HCT116 (cell line): Measurements from ENCODE around the gene MAML3. TPM values are rescaled to one million over a fixed set of nuclear protein-coding genes. Genes with fewer than 3 reads are reported as not detected.

ENCODE experiments used
- ATAC-seq: fragments of 200-7000 bp; cut with Tn5 transposase; 2 replicates; pipeline ENCODE4 v1.9.1; 2020; ENCODE audit warnings: mild to moderate bottlenecking, moderate library complexity
- BruUV-seq: library from RNA; stranded (reverse); fragments of 400-500 nt; replicated peaks from 2 replicates; lab custom pipeline; 2021; lab: Mats Ljungman, UMichigan
- CTCF ChIA-PET: fragments of 300-600 bp; sonication (Branson Sonifier 250); formaldehyde crosslinking; loops from one replicate; lab custom pipeline; 2021; ENCODE audit warnings: antibody characterized with exemption; lab: Charles Lee
- POLR2A ChIA-PET: fragments of 300-600, 350-600 bp; sonication (Branson Sonifier 250); formaldehyde crosslinking; loops from one replicate; lab custom pipeline; 2021; ENCODE audit warnings: antibody characterized with exemption; lab: Charles Lee
- RAD21 ChIA-PET, 2 experiments: fragments of 300-600 bp; sonication (Branson Sonifier 250); formaldehyde crosslinking; loops; one replicate each; lab custom pipeline; 2023; ENCODE audit warnings: low total read pairs in 2 of 2; ENCODE audit not compliant: uncharacterized antibody in 2 of 2, unreplicated experiment in 2 of 2, low non-redundant PET in 1 of 2; lab: Charles Lee
- DNase-seq: peaks from one replicate; pipeline ENCODE4 v3.0.0-alpha.2; 2010; ENCODE audit warnings: low read depth, low spot score
- H2AFZ ChIP-seq: fragments of 200-600 bp; shearing (Covaris generic), sonication (generic); 2 replicates; pipeline ENCODE4 v1.6.1; 2017; ENCODE audit warnings: low read depth, mixed run types, mixed read lengths, antibody characterized with exemption, low read length; ENCODE audit not compliant: poor library complexity, severe bottlenecking
- H3K27ac ChIP-seq: 2 replicates; pipeline ENCODE4 v1.5.1; 2012; ENCODE audit warnings: low read depth, low read length
- H3K27me3 ChIP-seq: fragments of 200-600 bp; sonication (generic); 2 replicates; pipeline ENCODE4 v1.6.1; 2016; ENCODE audit warnings: mixed run types, low read length, mixed read lengths; ENCODE audit not compliant: insufficient read depth
- H3K36me3 ChIP-seq, 2 experiments: fragments of 200-500 bp in 1 of 2; fragments of 200-600 bp in 1 of 2; sonication (Bioruptor generic) in 1 of 2; sonication (generic) in 1 of 2; 2 replicates each; pipeline versions ENCODE4 v1.5.1 to v1.6.1; 2014 to 2016; ENCODE audit warnings: low read length in 2 of 2, inconsistent platforms in 1 of 2, mixed read lengths in 1 of 2, mixed run types in 1 of 2; ENCODE audit not compliant: insufficient read depth in 2 of 2, control insufficient read depth in 1 of 2
- H3K4me1 ChIP-seq, 2 experiments: fragments of 200-600 bp in 1 of 2; sonication (generic) in 1 of 2; 2 replicates each; pipeline versions ENCODE4 v1.5.1 to v1.6.1; 2012 to 2017; ENCODE audit warnings: low read length in 2 of 2, inconsistent platforms in 1 of 2, mild to moderate bottlenecking in 1 of 2, mixed read lengths in 1 of 2, mixed run types in 1 of 2, moderate library complexity in 1 of 2; ENCODE audit not compliant: insufficient read depth in 2 of 2, control insufficient read depth in 1 of 2
- H3K4me2 ChIP-seq: fragments of 200-600 bp; sonication (generic); 2 replicates; pipeline ENCODE4 v1.6.1; 2017; ENCODE audit warnings: mixed run types, low read length, mixed read lengths
- H3K4me3 ChIP-seq, 2 experiments: fragments of 200-600 bp in 1 of 2; sonication (generic) in 1 of 2; replicated peaks in 1 of 2; 2 replicates each; pipeline ENCODE4 v1.5.1; 2011 to 2016; ENCODE audit warnings: low read length in 2 of 2, control low read depth in 1 of 2, low read depth in 1 of 2, mild to moderate bottlenecking in 1 of 2, mixed read lengths in 1 of 2, mixed run types in 1 of 2
- H3K79me2 ChIP-seq: fragments of 200-600 bp; sonication (generic); 2 replicates; pipeline ENCODE4 v1.6.1; 2017; ENCODE audit warnings: mild to moderate bottlenecking, mixed run types, low read length, moderate library complexity, mixed read lengths; ENCODE audit not compliant: insufficient read depth
- H3K9ac ChIP-seq: fragments of 200-600 bp; sonication (generic); 2 replicates; pipeline ENCODE4 v1.6.1; 2016; ENCODE audit warnings: low read length, mixed read lengths
- H3K9me2 ChIP-seq: fragments of 200-600 bp; sonication (generic), shearing (Covaris generic); 2 replicates; pipeline ENCODE4 v1.6.1; 2017; ENCODE audit warnings: mixed run types, mild to moderate bottlenecking, moderate library complexity; ENCODE audit not compliant: insufficient read depth
- H3K9me3 ChIP-seq, 2 experiments: fragments of 200-500 bp in 1 of 2; fragments of 200-600 bp in 1 of 2; sonication (Bioruptor generic) in 1 of 2; sonication (generic) in 1 of 2; 2 replicates each; pipeline ENCODE4 v1.6.1; 2014 to 2017; ENCODE audit warnings: low read length in 2 of 2, mixed read lengths in 2 of 2, inconsistent platforms in 1 of 2, low read depth in 1 of 2, mild to moderate bottlenecking in 1 of 2, mixed run types in 1 of 2, moderate library complexity in 1 of 2; ENCODE audit not compliant: control insufficient read depth in 1 of 2, insufficient read depth in 1 of 2
- H4K20me1 ChIP-seq: fragments of 200-600 bp; sonication (generic), shearing (Covaris generic); 2 replicates; pipeline ENCODE4 v1.6.1; 2017; ENCODE audit warnings: mixed run types, mild to moderate bottlenecking, moderate library complexity; ENCODE audit not compliant: insufficient read depth
- CBX3 ChIP-seq: IDR thresholded peaks from 2 replicates; pipeline ENCODE4 v1.6.1; 2012; ENCODE audit warnings: low read depth
- CEBPB ChIP-seq: IDR thresholded peaks from 2 replicates; pipeline ENCODE4 v1.6.1; 2012; ENCODE audit warnings: low read depth
- EGR1 ChIP-seq: IDR thresholded peaks from 2 replicates; pipeline ENCODE4 v1.6.1; 2012; ENCODE audit warnings: low read depth
- FOSL1 ChIP-seq: IDR thresholded peaks from 2 replicates; pipeline ENCODE4 v1.6.1; 2012; ENCODE audit warnings: low read depth
- JUND ChIP-seq: IDR thresholded peaks from 2 replicates; pipeline ENCODE4 v1.6.1; 2012
- POLR2A ChIP-seq: IDR thresholded peaks from 2 replicates; pipeline ENCODE4 v1.7.0; 2011; ENCODE audit warnings: borderline replicate concordance; ENCODE audit not compliant: insufficient read depth, insufficient read length; ENCODE audit errors: extremely low read depth
- RAD21 ChIP-seq: IDR thresholded peaks from 2 replicates; pipeline ENCODE4 v1.6.1; 2012; ENCODE audit warnings: low read depth, mild to moderate bottlenecking
- SRF ChIP-seq: IDR thresholded peaks from 2 replicates; pipeline ENCODE4 v1.6.1; 2012; ENCODE audit warnings: low read depth
- ZNF274 ChIP-seq: fragments of 200-500 bp; sonication (Bioruptor generic); IDR thresholded peaks from 2 replicates; pipeline ENCODE4 v1.6.1; 2014; ENCODE audit warnings: mild to moderate bottlenecking, low read depth, low read length, inconsistent platforms
- intact Hi-C: fragments of 100-400 bp; cut with micrococcal nuclease; formaldehyde crosslinking; loops from 2 replicates; pipeline ENCODE4 v1.10.0; 2022
- total RNA-seq: library from RNA; stranded (reverse); gene quantifications from one replicate; pipeline ENCODE4 v1.2.1, GENCODE V29; 2021; ENCODE audit not compliant: unreplicated experiment
- TF ChIP-seq, protein P1 (sequence below): IDR thresholded peaks from 2 replicates; pipeline ENCODE4 v1.6.1; 2012
- TF ChIP-seq, protein P2 (sequence below): IDR thresholded peaks from 2 replicates; pipeline ENCODE4 v1.6.1; 2012

Gene MAML3
- total RNA-seq, 1 experiment from 2014 or later, result 3.1 TPM

DNA sequence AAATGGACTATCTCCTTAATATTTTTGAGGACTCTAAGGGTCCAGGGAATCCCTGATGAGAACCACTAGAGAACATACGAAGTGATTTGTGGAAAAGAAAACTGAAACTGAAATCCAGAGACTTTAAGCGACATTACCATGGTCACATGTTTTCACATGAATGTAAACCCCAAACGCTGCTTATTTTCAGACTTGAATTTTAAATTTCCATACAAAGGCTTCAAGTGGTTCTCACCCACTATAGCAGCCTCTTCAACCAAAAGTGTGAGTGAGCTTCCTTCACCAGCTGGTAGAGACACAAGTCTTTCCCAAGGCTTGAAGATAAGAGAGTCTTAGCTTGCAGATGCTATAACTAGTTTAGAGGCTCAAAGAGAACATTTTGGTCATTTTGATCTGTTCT, 255.7 kb downstream of the MAML3 start:
- Histone ChIP-seq H3K27ac (no peak overlapping the region), H4K20me1 (no peaks in the 10 kb centered on the region), H2AFZ (no peak overlapping the region), H3K9me3 (no peaks in the 10 kb centered on the region), H3K9ac (no peak overlapping the region)
- intact Hi-C loops, result no loop called here
- ATAC-seq, result no peak
- TF ChIP-seq, protein P1, sequence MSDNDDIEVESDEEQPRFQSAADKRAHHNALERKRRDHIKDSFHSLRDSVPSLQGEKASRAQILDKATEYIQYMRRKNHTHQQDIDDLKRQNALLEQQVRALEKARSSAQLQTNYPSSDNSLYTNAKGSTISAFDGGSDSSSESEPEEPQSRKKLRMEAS, result no peak
- TF ChIP-seq RAD21 (no peak), FOSL1 (no peak), CEBPB (no peak), JUND (no peak), CBX3 (no peak)
- TF ChIP-seq, protein P2, sequence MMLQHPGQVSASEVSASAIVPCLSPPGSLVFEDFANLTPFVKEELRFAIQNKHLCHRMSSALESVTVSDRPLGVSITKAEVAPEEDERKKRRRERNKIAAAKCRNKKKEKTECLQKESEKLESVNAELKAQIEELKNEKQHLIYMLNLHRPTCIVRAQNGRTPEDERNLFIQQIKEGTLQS, result no peak
- TF ChIP-seq, all 23 proteins: peak for 0
- Histone ChIP-seq H3K4me1 (no peaks in the 10 kb centered on the region), H3K36me3 (no peaks in the 10 kb centered on the region), H3K9me2 (no peaks in the 10 kb centered on the region), H3K4me3 (no peak overlapping the region), H3K79me2 (no peaks in the 10 kb centered on the region), H3K4me2 (no peak overlapping the region), H3K27me3 (no peaks in the 10 kb centered on the region)
- no TSS peak for BruUV-seq
- DNase-seq, result no peak
- RAD21 ChIA-PET, result no interaction called here
- CTCF ChIA-PET, result no interaction called here
- POLR2A ChIA-PET, result no interaction called here

DNA sequence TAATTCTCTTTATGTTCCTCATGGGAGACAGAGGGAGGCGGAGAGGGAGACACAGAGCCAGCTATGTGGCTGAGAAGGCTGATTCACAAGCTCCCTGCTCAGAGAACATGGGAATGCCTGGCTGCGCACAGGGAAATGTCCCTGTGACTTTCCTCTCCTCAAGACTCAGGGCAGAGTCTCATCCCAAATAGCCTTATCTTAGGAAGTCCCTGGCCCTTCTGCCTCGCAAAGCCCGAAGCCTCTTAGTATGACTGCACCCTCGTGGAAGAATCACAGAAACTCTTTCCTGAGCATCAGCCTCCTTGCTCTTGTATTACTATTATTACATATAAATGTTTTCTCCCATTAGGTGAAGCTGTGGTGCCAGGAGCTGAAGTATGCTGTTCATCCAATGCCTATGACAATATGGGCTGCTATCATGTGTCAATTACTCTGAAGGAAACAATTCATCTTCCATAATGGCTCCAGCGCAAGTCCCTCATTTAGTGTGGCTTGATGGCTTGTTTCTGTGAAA, 257.8 kb downstream of the MAML3 start:
- intact Hi-C loops, result no loop called here
- RAD21 ChIA-PET, result no interaction called here
- no peak overlapping the region for H3K4me2 ChIP-seq
- no peak for ATAC-seq
- no peaks in the 10 kb centered on the region for H3K9me3 ChIP-seq
- H3K4me3 ChIP-seq, result no peak overlapping the region
- H3K27ac ChIP-seq, result no peak overlapping the region
- H3K36me3 ChIP-seq, result no peaks in the 10 kb centered on the region
- H2AFZ ChIP-seq, result no peak overlapping the region
- H3K4me1 ChIP-seq, result no peaks in the 10 kb centered on the region
- POLR2A ChIA-PET, result no interaction called here
- H3K79me2 ChIP-seq, result no peaks in the 10 kb centered on the region
- H3K9me2 ChIP-seq, result no peaks in the 10 kb centered on the region
- no peaks in the 10 kb centered on the region for H3K27me3 ChIP-seq
- TF ChIP-seq CEBPB (no peak), ZNF274 (no peak), POLR2A (no peak), EGR1 (no peak), SRF (no peak)
- TF ChIP-seq, protein P2, result no peak
- TF ChIP-seq, protein P1, result no peak
- BruUV-seq, result no TSS peak
- DNase-seq, result no peak
- no peaks in the 10 kb centered on the region for H4K20me1 ChIP-seq
- CTCF ChIA-PET, result no interaction called here
- no peak overlapping the region for H3K9ac ChIP-seq
